ENCODE measurements around the gene ADCY4. TPM values are rescaled to one million over a fixed set of nuclear protein-coding genes. Genes with fewer than 3 reads are reported as not detected.

Gene ADCY4
- total and polyA plus RNA-seq, 2 donors (not counting 3 experiments of a cell fraction or from before 2014, with no cell fraction given) = 81.6 to 84.0 TPM

GRCh38 chr14:24314377-24315193, 20.3 kb downstream of the ADCY4 start:
- dilution Hi-C loops (cut with MboI; ENCODE audit: extremely low pct_ligation_motif_present, low sequenced_read_pairs) = no loop called here
- peaks cover 0 to 1% of the 10 kb centered on the region in 2 experiments for H3K36me3 ChIP-seq (ENCODE audit: control insufficient read depth in 2 of 2, extremely low read depth in 1 of 2, insufficient read depth in 2 of 2, low read length in 2 of 2)
- no peaks in the 10 kb centered on the region for H3K79me2 ChIP-seq (ENCODE audit: control insufficient read depth, insufficient read depth, low read length)
- intact Hi-C loops (cut with micrococcal nuclease) = no loop called here
- DNase-seq (ENCODE audit: low read depth, low spot score) (no peak), FAIRE-seq (peak; percentile 69)
- no peaks in the 10 kb centered on the region for H3K9me3 ChIP-seq (replicated peaks; ENCODE audit: control insufficient read depth, insufficient read depth, low read length)
- no peaks in the 10 kb centered on the region for H4K20me1 ChIP-seq (replicated peaks; ENCODE audit: control insufficient read depth, extremely low read depth, insufficient read depth, low read length)
- no peak overlapping the region for H3K9ac ChIP-seq (replicated peaks; ENCODE audit: extremely low read depth, insufficient read depth, low read length)
- TF ChIP-seq EZH2 (IDR thresholded peaks at IDR 0.05; ENCODE audit: borderline replicate concordance, low read depth, low read length, severe bottlenecking) = no peak
- TF ChIP-seq GATA2 (IDR thresholded peaks at IDR 0.05; ENCODE audit: insufficient read depth, insufficient read length, low read depth, low read length) = peak; percentile 44
- peaks cover 77% of the 10 kb centered on the region for H3K4me1 ChIP-seq (ENCODE audit: control insufficient read depth, extremely low read depth, insufficient read depth, low read length)
- H3K4me2 ChIP-seq (ENCODE audit: insufficient read depth, low read length) = peak overlapping the region; percentile 14
- no peaks in the 10 kb centered on the region for H3K27me3 ChIP-seq (ENCODE audit: control insufficient read depth in 2 of 2, insufficient read depth in 2 of 2, low read length in 2 of 2)
- no peak overlapping the region for H3K27ac ChIP-seq (ENCODE audit: insufficient read depth, low read depth, low read length)
- no peaks in the 10 kb centered on the region for H3K9me1 ChIP-seq (replicated peaks; ENCODE audit: control insufficient read depth, extremely low read depth, insufficient read depth, low read length)
- POLR2A ChIA-PET = no interaction called here
- CTCF ChIA-PET = interaction anchor here (1.1 to 5.3 kb wide), 5 partner anchors 18 to 127 kb away, joined by 3 to 38 read pairs (median 10); partner anchors contain the start of gene TINF2
- H3K4me3 ChIP-seq (replicated peaks in 1 of 3; ENCODE audit: insufficient read depth in 1 of 3, low read depth in 1 of 3, low read length in 3 of 3) = no peak overlapping the region
- H2AFZ ChIP-seq (ENCODE audit: low read depth, low read length) = no peak overlapping the region
- no TSS peak for BruUV-seq (replicated peaks)

DNA sequence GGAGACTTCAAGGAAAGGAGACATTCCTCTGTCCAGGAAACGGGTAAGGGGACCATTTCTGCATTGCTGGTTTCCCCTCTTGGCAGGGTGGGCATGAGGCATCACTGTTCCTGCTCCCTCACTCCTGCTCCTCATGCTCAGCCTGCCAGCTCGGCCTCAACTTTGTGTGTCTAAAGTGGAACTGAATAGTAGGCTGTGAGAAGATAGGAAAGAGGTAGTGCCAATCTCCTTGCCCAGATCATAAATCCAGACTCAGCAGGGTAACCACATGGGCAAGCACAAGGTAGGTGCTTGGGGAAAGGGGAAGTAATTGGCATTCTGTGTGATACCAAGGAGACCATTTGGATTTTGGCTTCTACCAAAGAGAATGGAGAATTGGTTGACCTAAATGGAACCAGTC, 21.0 kb downstream of the ADCY4 start:
- H3K27ac ChIP-seq (ENCODE audit: insufficient read depth, low read depth, low read length) = peak overlapping the region; percentile 91
- no peak overlapping the region for H3K9ac ChIP-seq (replicated peaks; ENCODE audit: extremely low read depth, insufficient read depth, low read length)
- no peaks in the 10 kb centered on the region for H3K9me3 ChIP-seq (replicated peaks; ENCODE audit: control insufficient read depth, insufficient read depth, low read length)
- no peak overlapping the region for H2AFZ ChIP-seq (ENCODE audit: low read depth, low read length)
- ChIA-PET POLR2A (no interaction called here), CTCF (interaction anchor here (1.1 to 5.3 kb wide), 5 partner anchors 19 to 128 kb away, joined by 3 to 38 read pairs (median 10); partner anchors contain the start of gene TINF2)
- H3K9me1 ChIP-seq (replicated peaks; ENCODE audit: control insufficient read depth, extremely low read depth, insufficient read depth, low read length) = no peaks in the 10 kb centered on the region
- H3K4me3 ChIP-seq (replicated peaks in 1 of 3; ENCODE audit: insufficient read depth in 1 of 3, low read depth in 1 of 3, low read length in 3 of 3) = no peak overlapping the region
- H3K4me1 ChIP-seq (ENCODE audit: control insufficient read depth, extremely low read depth, insufficient read depth, low read length) = peaks cover 77% of the 10 kb centered on the region
- dilution Hi-C loops (cut with MboI; ENCODE audit: extremely low pct_ligation_motif_present, low sequenced_read_pairs) = no loop called here
- no peaks in the 10 kb centered on the region for H4K20me1 ChIP-seq (replicated peaks; ENCODE audit: control insufficient read depth, extremely low read depth, insufficient read depth, low read length)
- TSS peak; percentile 9 for BruUV-seq (replicated peaks)
- intact Hi-C loops (cut with micrococcal nuclease) = loop anchor here (1.0 kb wide), 4 partner anchors 19 to 122 kb away; no protein-coding TSS in a partner anchor
- no peaks in the 10 kb centered on the region for H3K79me2 ChIP-seq (ENCODE audit: control insufficient read depth, insufficient read depth, low read length)
- H3K36me3 ChIP-seq (ENCODE audit: control insufficient read depth in 2 of 2, extremely low read depth in 1 of 2, insufficient read depth in 2 of 2, low read length in 2 of 2) = peaks cover 0 to 3% of the 10 kb centered on the region in 2 experiments
- H3K4me2 ChIP-seq (ENCODE audit: insufficient read depth, low read length) = peak overlapping the region; percentile 14
- TF ChIP-seq EZH2 (IDR thresholded peaks at IDR 0.05; ENCODE audit: borderline replicate concordance, low read depth, low read length, severe bottlenecking) = no peak
- no peak for TF ChIP-seq POLR2A (IDR thresholded peaks at IDR 0.05; ENCODE audit: low read depth, low read length)
- no peak for TF ChIP-seq JUN (IDR thresholded peaks at IDR 0.05; ENCODE audit: borderline replicate concordance, insufficient read depth, insufficient read length, low read depth)
- DNase-seq (ENCODE audit: low read depth, low spot score) (no peak), FAIRE-seq (peak; percentile 4)
- H3K27me3 ChIP-seq (ENCODE audit: control insufficient read depth in 2 of 2, insufficient read depth in 2 of 2, low read length in 2 of 2) = no peaks in the 10 kb centered on the region
